PFSK-1 (cell line): ENCODE data around the gene GCM1.

Source experiments
- POLR2AphosphoS5 ChIP-seq: IDR thresholded peaks from 2 replicates; pipeline ENCODE4 v1.6.1; 2012; ENCODE audit warnings: low read depth, mild to moderate bottlenecking, control low read depth, low read length, moderate library complexity
- TAF1 ChIP-seq: IDR thresholded peaks from 2 replicates; pipeline ENCODE4 v1.6.1; 2012; ENCODE audit warnings: low read length, control low read depth, borderline replicate concordance; ENCODE audit not compliant: insufficient read depth
- TF ChIP-seq, protein P1 (sequence below), 2 experiments: IDR thresholded peaks; 2 replicates each; pipeline versions ENCODE4 v1.6.1 to v1.8.0; 2011 to 2012; ENCODE audit warnings: low read depth in 2 of 2, low read length in 2 of 2, control low read depth in 1 of 2, inconsistent platforms in 1 of 2, mild to moderate bottlenecking in 1 of 2, moderate library complexity in 1 of 2; ENCODE audit not compliant: insufficient read depth in 1 of 2

GRCh38 chr6:53179961-53180651, 31.5 kb upstream of the GCM1 start:
- TF ChIP-seq POLR2AphosphoS5 (no peak), TAF1 (no peak)
- TF ChIP-seq, protein P1, sequence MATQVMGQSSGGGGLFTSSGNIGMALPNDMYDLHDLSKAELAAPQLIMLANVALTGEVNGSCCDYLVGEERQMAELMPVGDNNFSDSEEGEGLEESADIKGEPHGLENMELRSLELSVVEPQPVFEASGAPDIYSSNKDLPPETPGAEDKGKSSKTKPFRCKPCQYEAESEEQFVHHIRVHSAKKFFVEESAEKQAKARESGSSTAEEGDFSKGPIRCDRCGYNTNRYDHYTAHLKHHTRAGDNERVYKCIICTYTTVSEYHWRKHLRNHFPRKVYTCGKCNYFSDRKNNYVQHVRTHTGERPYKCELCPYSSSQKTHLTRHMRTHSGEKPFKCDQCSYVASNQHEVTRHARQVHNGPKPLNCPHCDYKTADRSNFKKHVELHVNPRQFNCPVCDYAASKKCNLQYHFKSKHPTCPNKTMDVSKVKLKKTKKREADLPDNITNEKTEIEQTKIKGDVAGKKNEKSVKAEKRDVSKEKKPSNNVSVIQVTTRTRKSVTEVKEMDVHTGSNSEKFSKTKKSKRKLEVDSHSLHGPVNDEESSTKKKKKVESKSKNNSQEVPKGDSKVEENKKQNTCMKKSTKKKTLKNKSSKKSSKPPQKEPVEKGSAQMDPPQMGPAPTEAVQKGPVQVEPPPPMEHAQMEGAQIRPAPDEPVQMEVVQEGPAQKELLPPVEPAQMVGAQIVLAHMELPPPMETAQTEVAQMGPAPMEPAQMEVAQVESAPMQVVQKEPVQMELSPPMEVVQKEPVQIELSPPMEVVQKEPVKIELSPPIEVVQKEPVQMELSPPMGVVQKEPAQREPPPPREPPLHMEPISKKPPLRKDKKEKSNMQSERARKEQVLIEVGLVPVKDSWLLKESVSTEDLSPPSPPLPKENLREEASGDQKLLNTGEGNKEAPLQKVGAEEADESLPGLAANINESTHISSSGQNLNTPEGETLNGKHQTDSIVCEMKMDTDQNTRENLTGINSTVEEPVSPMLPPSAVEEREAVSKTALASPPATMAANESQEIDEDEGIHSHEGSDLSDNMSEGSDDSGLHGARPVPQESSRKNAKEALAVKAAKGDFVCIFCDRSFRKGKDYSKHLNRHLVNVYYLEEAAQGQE (IDR thresholded peaks at IDR 0.05; ENCODE audit: insufficient read depth in 1 of 2, low read depth in 2 of 2, low read length in 2 of 2), result no peak
